Adrenal gland (tissue), 5 donors: ENCODE data around the gene LAG3.

Source experiments
- POLR2A ChIP-seq, 2 donors: fragments of 450-650 bp; IDR thresholded peaks; one replicate each; pipeline ENCODE4 v1.6.1; 2017; ENCODE audit warnings: antibody characterized with exemption in 2 of 2, mild to moderate bottlenecking in 2 of 2, moderate library complexity in 1 of 2
- TF ChIP-seq, protein P1 (sequence below), 6 experiments: fragments of 450-650 bp in 4 of 6; fragments of 200-600 bp in 2 of 6; sonication (generic) in 1 of 6; IDR thresholded peaks; 1 replicate in 5 of 6; 2 replicates in 1 of 6; pipeline versions ENCODE4 v1.5.1 to v1.8.0; 2016 to 2021; ENCODE audit warnings: antibody characterized with exemption in 6 of 6, mild to moderate bottlenecking in 2 of 6, moderate library complexity in 1 of 6
- donor health status: DM: no; HTN: no; CAD: no.

DNA sequence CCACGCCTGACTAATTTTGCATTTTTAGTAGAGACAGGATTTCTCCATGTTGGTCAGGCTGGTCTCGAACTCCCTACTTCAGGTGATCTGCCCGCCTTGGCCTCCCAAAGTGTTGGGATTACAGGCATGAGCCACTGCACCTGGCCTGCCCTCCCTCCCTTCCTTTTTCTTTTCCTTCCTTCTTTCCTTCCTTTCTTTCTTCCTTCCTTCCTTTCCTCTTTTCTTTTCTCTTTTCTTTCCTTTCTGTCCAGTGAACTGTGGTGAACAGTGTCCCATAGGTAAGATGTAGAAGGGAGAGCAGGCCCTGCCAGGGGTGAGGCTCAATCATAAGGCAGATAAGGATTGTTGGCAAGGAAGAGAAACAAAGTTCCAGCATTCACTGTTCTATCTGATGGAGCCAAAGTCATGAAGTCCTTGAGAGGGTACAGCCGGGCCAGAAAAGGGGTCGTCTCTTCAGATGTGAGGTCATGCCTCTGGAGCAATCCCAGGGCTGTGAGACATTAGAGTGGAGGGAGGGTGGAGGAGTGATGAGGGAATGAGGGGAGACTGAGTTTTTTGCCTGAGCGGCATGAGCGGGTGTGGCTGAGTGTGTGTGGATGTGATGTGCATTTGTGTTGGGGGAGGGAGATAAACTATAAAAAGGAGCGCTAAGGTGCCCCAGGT lies 15.2 kb upstream of the LAG3 start:
- TF ChIP-seq POLR2A (IDR thresholded peaks at IDR 0.05): no peak
- TF ChIP-seq, protein P1, sequence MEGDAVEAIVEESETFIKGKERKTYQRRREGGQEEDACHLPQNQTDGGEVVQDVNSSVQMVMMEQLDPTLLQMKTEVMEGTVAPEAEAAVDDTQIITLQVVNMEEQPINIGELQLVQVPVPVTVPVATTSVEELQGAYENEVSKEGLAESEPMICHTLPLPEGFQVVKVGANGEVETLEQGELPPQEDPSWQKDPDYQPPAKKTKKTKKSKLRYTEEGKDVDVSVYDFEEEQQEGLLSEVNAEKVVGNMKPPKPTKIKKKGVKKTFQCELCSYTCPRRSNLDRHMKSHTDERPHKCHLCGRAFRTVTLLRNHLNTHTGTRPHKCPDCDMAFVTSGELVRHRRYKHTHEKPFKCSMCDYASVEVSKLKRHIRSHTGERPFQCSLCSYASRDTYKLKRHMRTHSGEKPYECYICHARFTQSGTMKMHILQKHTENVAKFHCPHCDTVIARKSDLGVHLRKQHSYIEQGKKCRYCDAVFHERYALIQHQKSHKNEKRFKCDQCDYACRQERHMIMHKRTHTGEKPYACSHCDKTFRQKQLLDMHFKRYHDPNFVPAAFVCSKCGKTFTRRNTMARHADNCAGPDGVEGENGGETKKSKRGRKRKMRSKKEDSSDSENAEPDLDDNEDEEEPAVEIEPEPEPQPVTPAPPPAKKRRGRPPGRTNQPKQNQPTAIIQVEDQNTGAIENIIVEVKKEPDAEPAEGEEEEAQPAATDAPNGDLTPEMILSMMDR (IDR thresholded peaks at IDR 0.05): no peak
